ENCODE results near the gene CA9.
"Not testable (repeated sequence)": the region's sequence is repeated elsewhere in the genome, so short reads cannot be mapped to it uniquely, and the experiment has no call there.

The CA9 gene

DNA sequence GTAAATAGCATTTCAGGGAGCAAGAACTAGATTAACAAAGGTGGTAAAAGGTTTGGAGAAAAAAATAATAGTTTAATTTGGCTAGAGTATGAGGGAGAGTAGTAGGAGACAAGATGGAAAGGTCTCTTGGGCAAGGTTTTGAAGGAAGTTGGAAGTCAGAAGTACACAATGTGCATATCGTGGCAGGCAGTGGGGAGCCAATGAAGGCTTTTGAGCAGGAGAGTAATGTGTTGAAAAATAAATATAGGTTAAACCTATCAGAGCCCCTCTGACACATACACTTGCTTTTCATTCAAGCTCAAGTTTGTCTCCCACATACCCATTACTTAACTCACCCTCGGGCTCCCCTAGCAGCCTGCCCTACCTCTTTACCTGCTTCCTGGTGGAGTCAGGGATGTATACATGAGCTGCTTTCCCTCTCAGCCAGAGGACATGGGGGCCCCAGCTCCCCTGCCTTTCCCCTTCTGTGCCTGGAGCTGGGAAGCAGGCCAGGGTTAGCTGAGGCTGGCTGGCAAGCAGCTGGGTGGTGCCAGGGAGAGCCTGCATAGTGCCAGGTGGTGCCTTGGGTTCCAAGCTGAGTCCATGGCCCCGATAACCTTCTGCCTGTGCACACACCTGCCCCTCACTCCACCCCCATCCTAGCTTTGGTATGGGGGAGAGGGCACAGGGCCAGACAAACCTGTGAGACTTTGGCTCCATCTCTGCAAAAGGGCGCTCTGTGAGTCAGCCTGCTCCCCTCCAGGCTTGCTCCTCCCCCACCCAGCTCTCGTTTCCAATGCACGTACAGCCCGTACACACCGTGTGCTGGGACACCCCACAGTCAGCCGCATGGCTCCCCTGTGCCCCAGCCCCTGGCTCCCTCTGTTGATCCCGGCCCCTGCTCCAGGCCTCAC lies at the start of gene CA9:
TSS of gene CA9 (plus strand) at position 797 of the 893 bp plus-strand sequence. CDS start at position 829, 32 bp downstream.
- DNase-seq, result no peak

- no peak for DNase-seq
These were observed 46.2 kb upstream of the CA9 start for GRCh38 chr9:35627575-35627974.

DNA sequence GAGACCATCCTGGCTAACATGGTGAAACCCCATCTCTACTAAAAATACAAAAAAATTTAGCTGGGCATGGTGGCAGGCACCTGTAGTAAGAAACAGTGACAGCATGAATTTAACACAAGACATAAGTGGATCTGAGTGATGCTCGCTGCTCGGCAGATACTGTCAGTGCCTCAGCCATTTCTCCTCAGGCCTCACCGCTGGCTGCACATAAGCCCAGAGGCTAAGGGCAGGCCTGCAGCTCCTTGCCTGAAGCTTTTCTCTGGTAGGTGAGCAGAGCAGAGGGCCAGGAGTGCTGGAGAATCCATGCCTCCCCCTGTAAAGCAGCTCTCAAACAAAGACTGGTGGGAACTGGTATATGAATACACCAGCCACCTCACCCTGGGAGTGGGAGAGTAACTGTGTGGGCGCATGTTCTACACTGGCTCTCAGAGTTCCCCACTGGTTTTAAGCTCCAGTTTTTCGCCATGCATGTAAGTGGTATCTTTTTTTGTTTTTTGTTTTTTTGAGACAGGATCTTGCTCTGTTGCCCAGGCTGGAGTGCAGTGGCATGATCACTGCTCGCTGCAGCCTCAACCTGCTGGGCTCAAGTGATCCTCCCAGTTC lies 45.2 kb upstream of the CA9 start:
- no peak for DNase-seq

- no peak for DNase-seq
These were observed 44.1 kb upstream of the CA9 start for GRCh38 chr9:35629597-35629996.

- DNase-seq, result no peak
These were observed 38.0 kb upstream of the CA9 start for GRCh38 chr9:35635730-35636129.

DNA sequence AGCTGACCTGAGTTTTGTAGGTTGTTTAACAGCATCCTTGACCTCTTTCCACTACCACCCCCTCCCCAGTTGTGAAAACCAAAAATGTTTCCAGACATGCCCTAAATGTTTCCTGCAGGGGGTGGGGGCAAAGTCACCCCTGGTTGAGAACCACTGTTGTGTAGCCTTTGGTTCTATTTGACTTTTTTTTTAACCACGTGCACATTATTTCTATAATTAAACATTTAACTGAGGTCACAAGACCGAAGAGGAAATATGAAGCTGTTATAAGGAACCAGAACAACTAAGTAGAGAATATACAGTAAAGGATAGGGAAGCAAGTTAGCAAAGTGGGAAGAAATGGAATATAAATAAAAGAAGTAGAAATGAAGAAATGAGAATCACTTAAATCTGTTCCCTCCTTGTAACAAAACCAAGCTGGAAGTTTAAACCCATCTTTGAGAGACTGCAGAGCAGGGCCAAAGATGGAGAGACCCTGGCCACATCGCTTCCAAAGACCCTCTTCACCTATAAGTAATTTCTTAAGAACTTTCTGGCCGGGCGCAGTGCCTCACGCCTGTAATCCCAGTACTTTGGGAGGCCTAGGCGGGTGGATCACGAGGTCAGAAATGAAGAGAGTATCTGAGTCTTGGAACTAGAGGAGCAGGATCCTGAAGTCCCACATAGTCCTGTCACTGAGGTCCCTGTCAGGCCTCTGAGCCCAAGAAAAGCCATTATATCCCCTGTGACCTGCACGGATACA lies 37.4 kb upstream of the CA9 start:
- no peak for DNase-seq

- not testable (repeated sequence) for DNase-seq
These were observed 36.9 kb upstream of the CA9 start for GRCh38 chr9:35636877-35637246.

DNA sequence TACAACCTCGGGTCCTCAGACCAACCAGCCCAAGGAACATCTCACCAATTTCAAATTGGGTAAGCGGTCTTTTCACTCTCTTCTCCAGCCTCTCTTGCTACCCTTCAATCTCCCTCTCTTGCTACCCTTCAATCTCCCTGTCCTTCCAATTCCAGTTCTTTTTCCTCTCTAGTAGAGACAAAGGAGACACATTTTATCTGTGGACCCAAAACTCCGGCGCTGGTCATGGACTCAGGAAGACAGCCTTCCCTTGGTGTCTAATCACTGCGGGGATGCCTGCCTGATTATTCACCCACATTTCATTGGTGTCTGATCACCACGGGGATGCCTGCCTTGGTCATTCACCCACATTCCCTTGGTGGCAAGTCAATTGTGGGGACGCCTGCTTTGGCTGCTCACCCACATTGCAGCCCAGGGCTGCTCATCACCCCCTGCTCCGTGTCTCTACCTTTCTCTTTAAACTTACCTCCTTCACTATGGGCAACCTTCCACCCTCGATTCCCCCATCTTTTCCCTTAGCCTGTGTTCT lies 36.2 kb upstream of the CA9 start:
- not testable (repeated sequence) for DNase-seq

- DNase-seq, result peak; percentile 63
These were observed 35.0 kb upstream of the CA9 start for GRCh38 chr9:35638751-35639150.

DNA sequence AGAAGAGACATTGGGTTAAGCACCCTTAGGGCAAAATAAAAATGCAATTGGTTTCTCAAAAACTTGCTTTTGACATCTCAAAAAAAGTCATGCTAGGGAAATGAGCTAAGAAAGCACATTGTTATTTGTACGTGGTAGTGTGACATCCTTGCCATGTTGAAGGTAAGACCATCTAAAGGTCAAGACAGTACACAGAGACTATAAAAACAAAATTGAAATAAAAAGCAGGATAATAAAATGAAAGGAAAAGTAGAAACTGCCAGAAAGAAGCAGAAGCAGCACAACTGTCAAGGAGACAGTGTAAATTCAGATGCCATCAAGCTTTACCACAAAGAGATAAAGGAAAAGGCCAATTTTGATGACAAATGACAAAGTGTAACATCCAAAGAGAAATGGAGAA lies 34.5 kb upstream of the CA9 start:
- not testable (repeated sequence) for DNase-seq

DNA sequence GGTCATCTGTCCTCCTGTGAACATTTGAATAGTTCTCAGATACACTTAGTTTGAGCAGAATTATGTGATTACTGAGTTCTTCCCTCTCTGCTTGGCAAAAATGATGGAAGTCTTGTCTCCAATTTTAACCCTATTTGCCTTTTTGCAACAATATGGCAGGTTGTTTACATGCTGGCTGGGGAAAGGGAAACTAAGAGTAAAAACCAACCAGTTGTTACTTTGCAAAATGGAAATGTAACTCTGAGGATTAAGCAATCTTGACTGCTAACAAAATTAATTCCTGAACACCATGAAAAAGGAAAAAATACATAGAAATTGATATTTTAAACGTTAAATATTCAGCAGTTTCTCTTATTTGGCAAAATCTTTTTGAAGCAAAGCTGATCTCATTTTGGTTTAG lies 34.1 kb upstream of the CA9 start:
- no peak for DNase-seq

GRCh38 chr9:35640431-35640830 lies 33.3 kb upstream of the CA9 start:
- not testable (repeated sequence) for DNase-seq

DNA sequence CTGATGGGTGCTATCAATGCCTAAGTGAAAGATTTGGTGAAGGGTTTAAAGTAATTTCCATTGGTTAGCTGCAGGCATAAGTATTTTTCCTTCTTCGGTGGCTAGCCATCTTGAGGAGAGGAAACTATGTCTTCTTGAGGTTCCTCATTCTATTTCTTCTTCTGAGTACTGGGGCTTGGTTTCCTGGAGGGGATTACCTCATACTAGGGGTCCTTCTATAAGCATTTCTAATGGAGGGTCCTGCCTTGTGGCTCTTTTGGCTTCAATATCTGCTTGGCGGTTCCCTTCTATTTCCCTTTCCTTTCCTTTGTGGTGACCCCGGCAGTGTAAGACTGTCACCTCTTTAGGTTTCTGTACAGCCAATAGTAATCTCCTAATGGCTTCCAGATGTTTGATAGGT lies 32.2 kb upstream of the CA9 start:
- DNase-seq, result not testable (repeated sequence)

DNA sequence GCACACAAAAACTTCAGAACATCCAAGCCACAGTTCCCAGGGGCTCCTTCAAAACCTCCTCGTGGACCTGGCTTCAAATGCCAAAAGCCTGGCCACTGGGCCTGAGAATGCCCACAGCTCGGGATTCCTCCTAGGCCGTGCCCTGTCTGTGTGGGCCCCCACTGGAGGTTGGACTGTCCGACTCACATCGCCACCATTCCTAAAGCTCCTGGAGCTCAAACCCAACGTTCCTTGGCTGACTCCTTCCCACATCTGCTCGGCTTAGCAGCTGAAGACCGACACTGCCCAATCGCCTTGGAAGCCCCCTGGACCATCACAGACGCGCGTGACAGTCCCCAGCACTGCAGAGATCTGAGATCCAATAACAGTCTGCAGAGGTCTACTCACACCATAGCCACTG lies 30.7 kb upstream of the CA9 start:
- DNase-seq, result no peak

DNA sequence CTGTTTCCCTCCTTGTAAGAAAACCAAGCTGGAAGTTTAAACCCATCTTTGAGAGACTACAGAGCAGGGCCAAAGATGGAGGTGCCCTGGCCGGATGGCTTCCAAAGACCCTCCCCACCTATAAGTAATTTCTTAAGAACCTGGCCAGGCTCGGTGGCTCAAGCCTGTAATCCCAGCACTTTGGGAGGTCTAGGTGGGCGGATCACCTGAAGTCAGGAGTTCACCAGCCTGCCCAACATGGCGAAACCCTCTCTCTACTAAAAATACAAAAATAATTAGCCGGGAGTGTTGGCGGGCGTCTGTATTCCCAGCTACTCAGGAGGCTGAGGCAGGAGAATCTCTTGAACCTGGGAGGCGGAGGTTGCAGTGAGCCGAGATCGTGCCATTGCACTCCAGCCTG lies 28.0 kb upstream of the CA9 start:
- not testable (repeated sequence) for DNase-seq

GRCh38 chr9:35646153-35646532 lies 27.6 kb upstream of the CA9 start:
- no peak for DNase-seq

GRCh38 chr9:35646533-35647265 lies 27.0 kb upstream of the CA9 start:
- peak; percentile 91 for DNase-seq

DNA sequence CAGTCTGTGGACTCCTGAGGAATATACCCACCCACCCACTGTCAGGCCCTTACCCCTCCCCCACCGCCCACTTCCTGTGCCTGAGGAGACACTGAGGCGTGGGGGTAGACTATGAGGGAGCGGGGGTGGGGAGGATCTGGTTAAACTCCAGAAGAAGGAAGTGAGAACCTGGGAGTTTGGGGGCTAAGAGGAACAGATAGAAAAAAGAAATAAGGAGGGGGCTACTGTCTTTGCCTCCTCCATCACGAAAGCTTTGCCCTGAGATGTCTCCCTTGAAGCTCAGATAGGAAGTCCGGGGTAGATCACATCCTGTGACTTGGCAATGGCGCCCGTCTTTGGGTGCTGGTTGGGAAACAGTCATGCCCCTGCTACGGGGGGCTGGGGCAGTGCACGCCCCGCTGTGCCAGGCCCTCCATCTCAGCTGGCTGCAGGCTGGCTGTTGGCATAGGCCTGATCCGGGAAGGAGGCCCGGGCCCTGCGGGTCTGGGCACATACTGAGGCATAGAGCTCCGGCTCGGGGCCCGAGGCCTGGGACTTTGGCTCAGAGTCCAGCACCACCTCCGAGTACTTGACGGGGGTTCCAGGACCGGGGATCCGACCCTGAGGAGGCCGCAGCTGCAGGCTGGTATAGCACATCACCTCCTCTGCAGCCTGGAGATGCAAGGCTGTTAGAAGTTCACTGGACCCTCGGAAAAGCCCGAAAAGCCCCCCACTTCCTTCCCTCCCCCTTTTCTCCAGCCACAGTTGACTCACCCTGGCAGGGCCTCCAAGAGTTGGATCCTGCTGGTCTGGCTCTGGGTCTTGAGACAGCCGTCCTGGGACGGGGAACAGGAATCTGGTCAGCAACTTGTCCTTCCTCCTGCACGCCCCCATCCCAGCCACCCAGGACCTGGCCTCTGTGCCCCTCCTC lies 24.0 kb upstream of the CA9 start:
- DNase-seq, result peak; percentile 73

GRCh38 chr9:35650341-35651158 lies 23.2 kb upstream of the CA9 start, which contains the start of gene SIT1:
TSS of gene SIT1 (minus strand) at chr9:35650931. CDS start at chr9:35650853, 78 bp downstream.
- DNase-seq, result peak; percentile 67

Data from CD4-positive, alpha-beta T cell treated with Interleukin-17A for 4 hours (primary cell).